ENCODE results near the gene CTNNA3. TPM values are rescaled to one million over a fixed set of nuclear protein-coding genes. Genes with fewer than 3 reads are reported as not detected.

CTNNA3 gene
- total RNA-seq, 4 donors from 2014 or later: 14.3 to 49.5 (median 24.2) TPM

GRCh38 chr10:67492317-67493019, 203.5 kb downstream of the CTNNA3 start:
- no peak for DNase-seq
- ATAC-seq: no peak
- H3K4me1 ChIP-seq: no peaks in the 10 kb centered on the region
- in situ Hi-C loops (cut with MboI; ENCODE audit: low sequenced_read_pairs in 4 of 4) (no loop called here), intact Hi-C loops (cut with DNase I; ENCODE audit: low total_unique reads) (no loop called here)
- no peak overlapping the region for H3K27ac ChIP-seq
- H3K27me3 ChIP-seq: no peaks in the 10 kb centered on the region
- H3K36me3 ChIP-seq: no peaks in the 10 kb centered on the region
- no peak overlapping the region for H3K4me3 ChIP-seq
- TF ChIP-seq CTCF (IDR thresholded peaks at IDR 0.05 in 4 of 5, conservative IDR thresholded peaks at IDR 0.05 in 1 of 5) (no peak), POLR2A (IDR thresholded peaks at IDR 0.05) (no peak)
- H3K9me3 ChIP-seq: no peaks in the 10 kb centered on the region

- ATAC-seq (no peak), DNase-seq (no peak)
- H3K9me3 ChIP-seq: peaks cover 0 to 4% (median 0%) of the 10 kb centered on the region in 3 donors
- no peaks in the 10 kb centered on the region for H3K4me1 ChIP-seq
- TF ChIP-seq POLR2A (IDR thresholded peaks at IDR 0.05): no peak
- TF ChIP-seq CTCF (IDR thresholded peaks at IDR 0.05 in 4 of 5, conservative IDR thresholded peaks at IDR 0.05 in 1 of 5): no peak
- H3K36me3 ChIP-seq: no peaks in the 10 kb centered on the region
- H3K4me3 ChIP-seq: no peak overlapping the region
- intact Hi-C loops (cut with DNase I; ENCODE audit: low total_unique reads) (no loop called here), in situ Hi-C loops (cut with MboI; ENCODE audit: low sequenced_read_pairs in 4 of 4) (no loop called here)
- no peaks in the 10 kb centered on the region for H3K27me3 ChIP-seq
- H3K27ac ChIP-seq: no peak overlapping the region
Observed at GRCh38 chr10:67487906-67488619, 207.9 kb downstream of the CTNNA3 start.

- Histone ChIP-seq H3K36me3 (no peaks in the 10 kb centered on the region), H3K4me3 (no peak overlapping the region), H3K27ac (no peak overlapping the region), H3K27me3 (no peaks in the 10 kb centered on the region), H3K4me1 (no peaks in the 10 kb centered on the region), H3K9me3 (peaks cover 0 to 4% (median 0%) of the 10 kb centered on the region in 3 donors)
- DNase-seq (no peak), ATAC-seq (no peak)
- in situ Hi-C loops (cut with MboI; ENCODE audit: low sequenced_read_pairs in 4 of 4) (no loop called here), intact Hi-C loops (cut with DNase I; ENCODE audit: low total_unique reads) (no loop called here)
- TF ChIP-seq POLR2A (IDR thresholded peaks at IDR 0.05) (no peak), CTCF (IDR thresholded peaks at IDR 0.05 in 4 of 5, conservative IDR thresholded peaks at IDR 0.05 in 1 of 5) (no peak)
Observed at GRCh38 chr10:67487199-67487598, 208.8 kb downstream of the CTNNA3 start.

- Histone ChIP-seq H3K9me3 (no peaks in the 10 kb centered on the region), H3K27ac (no peak overlapping the region), H3K4me1 (peaks cover 0 to under 1% of the 10 kb centered on the region in 2 donors), H3K27me3 (no peaks in the 10 kb centered on the region), H3K36me3 (no peaks in the 10 kb centered on the region), H3K4me3 (no peak overlapping the region)
- in situ Hi-C loops (cut with MboI; ENCODE audit: low sequenced_read_pairs in 4 of 4) (no loop called here), intact Hi-C loops (cut with DNase I; ENCODE audit: low total_unique reads) (no loop called here)
- TF ChIP-seq POLR2A (IDR thresholded peaks at IDR 0.05): no peak
- no peak for TF ChIP-seq CTCF (IDR thresholded peaks at IDR 0.05 in 4 of 5, conservative IDR thresholded peaks at IDR 0.05 in 1 of 5)
- ATAC-seq: no peak
- DNase-seq: no peak
Observed at GRCh38 chr10:67477868-67478267, 218.1 kb downstream of the CTNNA3 start.
